Gastroesophageal sphincter (tissue), 3 donors: ENCODE measurements around the gene INO80B.

Source experiments
- EP300 ChIP-seq: sonication (generic); formaldehyde crosslinking; IDR thresholded peaks from one replicate; pipeline ENCODE4 v1.6.1; 2017; ENCODE audit warnings: antibody characterized with exemption, mild to moderate bottlenecking
- POLR2A ChIP-seq, 2 donors: fragments of 450-650 bp; IDR thresholded peaks; one replicate each; pipeline ENCODE4 v1.6.1; 2017; ENCODE audit warnings: antibody characterized with exemption in 2 of 2, mild to moderate bottlenecking in 2 of 2, moderate library complexity in 1 of 2
- TF ChIP-seq, protein P1 (sequence below), 4 experiments: fragments of 200-600 bp in 2 of 4; fragments of 450-650 bp in 2 of 4; sonication (generic) in 1 of 4; IDR thresholded peaks; one replicate each; pipeline ENCODE4 v1.5.1; 2017 to 2019; ENCODE audit warnings: antibody characterized with exemption in 4 of 4, mild to moderate bottlenecking in 2 of 4, moderate library complexity in 2 of 4

DNA sequence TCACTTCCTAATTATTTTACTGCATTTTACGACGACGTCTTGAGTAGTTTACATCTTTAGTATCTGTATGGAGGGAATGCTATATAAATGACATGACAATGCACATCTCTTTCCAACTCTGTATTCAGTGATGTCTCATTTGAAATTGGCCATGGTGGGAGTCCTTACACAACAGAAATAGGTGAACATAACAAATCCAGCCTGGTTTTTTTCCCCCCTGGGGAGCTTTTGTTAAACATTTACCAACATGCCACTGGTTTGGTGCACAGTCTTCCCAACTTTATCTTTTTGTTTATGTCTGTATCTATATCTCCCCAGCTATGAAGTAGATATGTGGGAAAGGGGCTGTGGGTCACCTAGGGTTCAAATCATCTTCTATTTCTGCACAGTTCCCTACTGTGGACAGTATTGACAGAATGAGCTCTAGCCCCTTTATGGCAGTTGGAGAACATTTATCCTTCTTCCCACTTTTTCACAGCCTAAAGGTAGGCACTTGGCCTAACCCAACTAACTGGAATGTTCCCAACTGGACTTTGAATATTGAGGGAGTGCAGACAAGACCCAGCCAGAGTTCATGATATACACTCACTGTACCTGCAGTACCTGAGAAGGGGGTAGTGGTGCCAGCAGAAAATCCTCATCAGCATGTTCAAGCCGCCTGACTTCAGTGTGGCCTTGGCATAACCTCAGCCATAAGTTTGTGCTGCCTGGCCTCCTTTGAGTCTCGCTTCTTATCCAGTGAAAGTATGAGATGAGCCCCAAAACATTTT, 7.5 kb upstream of the INO80B start:
- TF ChIP-seq EP300 (no peak), POLR2A (IDR thresholded peaks at IDR 0.05) (no peak)
- TF ChIP-seq, protein P1, sequence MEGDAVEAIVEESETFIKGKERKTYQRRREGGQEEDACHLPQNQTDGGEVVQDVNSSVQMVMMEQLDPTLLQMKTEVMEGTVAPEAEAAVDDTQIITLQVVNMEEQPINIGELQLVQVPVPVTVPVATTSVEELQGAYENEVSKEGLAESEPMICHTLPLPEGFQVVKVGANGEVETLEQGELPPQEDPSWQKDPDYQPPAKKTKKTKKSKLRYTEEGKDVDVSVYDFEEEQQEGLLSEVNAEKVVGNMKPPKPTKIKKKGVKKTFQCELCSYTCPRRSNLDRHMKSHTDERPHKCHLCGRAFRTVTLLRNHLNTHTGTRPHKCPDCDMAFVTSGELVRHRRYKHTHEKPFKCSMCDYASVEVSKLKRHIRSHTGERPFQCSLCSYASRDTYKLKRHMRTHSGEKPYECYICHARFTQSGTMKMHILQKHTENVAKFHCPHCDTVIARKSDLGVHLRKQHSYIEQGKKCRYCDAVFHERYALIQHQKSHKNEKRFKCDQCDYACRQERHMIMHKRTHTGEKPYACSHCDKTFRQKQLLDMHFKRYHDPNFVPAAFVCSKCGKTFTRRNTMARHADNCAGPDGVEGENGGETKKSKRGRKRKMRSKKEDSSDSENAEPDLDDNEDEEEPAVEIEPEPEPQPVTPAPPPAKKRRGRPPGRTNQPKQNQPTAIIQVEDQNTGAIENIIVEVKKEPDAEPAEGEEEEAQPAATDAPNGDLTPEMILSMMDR (IDR thresholded peaks at IDR 0.05), result no peak
